GM23338 (cell line): ENCODE results near the gene CSNK1G1. TPM values are rescaled to one million over a fixed set of nuclear protein-coding genes. Genes with fewer than 3 reads are reported as not detected.

Source experiments
- ATAC-seq: fragments of 200-7000 bp; cut with Tn5 transposase; 3 replicates; pipeline ENCODE4 v1.9.1; 2020
- DNase-seq: peaks from one replicate; pipeline ENCODE4 v3.0.0-alpha.2; 2015; ENCODE audit warnings: low spot score
- H2AFZ ChIP-seq: fragments of 200-600 bp; sonication (generic); 2 replicates; pipeline ENCODE4 v1.8.0; 2016; ENCODE audit warnings: antibody characterized with exemption, mild to moderate bottlenecking, moderate library complexity
- H3F3A ChIP-seq: fragments of 200-600 bp; sonication (generic); replicated peaks from 2 replicates; pipeline ENCODE4 v1.8.0; 2017; ENCODE audit warnings: antibody characterized with exemption, mixed run types, low read depth
- H3K27ac ChIP-seq: fragments of 200-600 bp; sonication (generic); 2 replicates; pipeline ENCODE4 v1.6.1; 2016; ENCODE audit warnings: low read depth
- H3K27me3 ChIP-seq: fragments of 200-600 bp; sonication (generic); 2 replicates; pipeline ENCODE4 v1.8.0; 2016; ENCODE audit warnings: mild to moderate bottlenecking, mixed run types, moderate library complexity; ENCODE audit not compliant: insufficient read depth
- H3K36me3 ChIP-seq: fragments of 200-600 bp; sonication (generic); 2 replicates; pipeline ENCODE4 v1.8.0; 2016; ENCODE audit warnings: mild to moderate bottlenecking; ENCODE audit not compliant: insufficient read depth
- H3K4me1 ChIP-seq: fragments of 200-600 bp; sonication (generic); 2 replicates; pipeline ENCODE4 v1.8.0; 2016; ENCODE audit warnings: mild to moderate bottlenecking, moderate library complexity; ENCODE audit not compliant: insufficient read depth
- H3K4me2 ChIP-seq: fragments of 200-600 bp; sonication (generic); 2 replicates; pipeline ENCODE4 v1.7.1; 2017; ENCODE audit warnings: mixed run types
- H3K4me3 ChIP-seq: fragments of 200-600 bp; sonication (generic); 2 replicates; pipeline ENCODE4 v1.6.1; 2016; ENCODE audit warnings: mixed run types
- H3K79me2 ChIP-seq: fragments of 200-600 bp; sonication (generic); replicated peaks from 2 replicates; pipeline ENCODE4 v1.8.0; 2017; ENCODE audit warnings: mild to moderate bottlenecking; ENCODE audit not compliant: insufficient read depth
- H3K9me2 ChIP-seq: fragments of 200-600 bp; sonication (generic); 2 replicates; pipeline ENCODE4 v1.8.0; 2017; ENCODE audit not compliant: insufficient read depth
- H4K20me1 ChIP-seq: fragments of 200-600 bp; sonication (generic); replicated peaks from 2 replicates; pipeline ENCODE4 v1.8.0; 2017; ENCODE audit warnings: mild to moderate bottlenecking; ENCODE audit not compliant: insufficient read depth
- H3K27ac Mint-ChIP-seq: 2 replicates; pipeline ENCODE4 v1.8.0; 2020; ENCODE audit warnings: inconsistent platforms, mild to moderate bottlenecking, moderate library complexity, mixed read lengths
- H3K27me3 Mint-ChIP-seq: 3 replicates; pipeline ENCODE4 v1.8.0; 2022; ENCODE audit warnings: low read depth, mild to moderate bottlenecking, moderate library complexity, mixed read lengths, inconsistent platforms; ENCODE audit not compliant: insufficient read depth, poor library complexity
- H3K36me3 Mint-ChIP-seq: 3 replicates; pipeline ENCODE4 v1.8.0; 2021; ENCODE audit warnings: low read depth, mild to moderate bottlenecking, inconsistent platforms, moderate library complexity, mixed read lengths
- H3K4me1 Mint-ChIP-seq: 3 replicates; pipeline ENCODE4 v1.8.0; 2020; ENCODE audit warnings: mild to moderate bottlenecking, inconsistent platforms, mixed read lengths
- H3K4me3 Mint-ChIP-seq: 3 replicates; pipeline ENCODE4 v1.8.0; 2021; ENCODE audit warnings: moderate library complexity, mild to moderate bottlenecking, inconsistent platforms, mixed read lengths
- H3K9me3 Mint-ChIP-seq: 3 replicates; pipeline ENCODE4 v1.8.0; 2020; ENCODE audit warnings: moderate library complexity, mild to moderate bottlenecking, inconsistent platforms, mixed read lengths
- ETS1 ChIP-seq: IDR thresholded peaks from 2 replicates; pipeline ENCODE4 v1.6.1; 2016; ENCODE audit warnings: antibody characterized with exemption
- EZH2phosphoT487 ChIP-seq: fragments of 200-600 bp; sonication (generic); IDR thresholded peaks from one replicate; pipeline ENCODE4 v1.8.1; 2018; ENCODE audit warnings: antibody characterized with exemption; ENCODE audit not compliant: unreplicated experiment
- JUNB ChIP-seq: IDR thresholded peaks from one replicate; pipeline ENCODE4 v1.6.1; 2016; ENCODE audit warnings: antibody characterized with exemption; ENCODE audit not compliant: unreplicated experiment
- NANOG ChIP-seq: IDR thresholded peaks from 2 replicates; pipeline ENCODE4 v1.6.1; 2016; ENCODE audit warnings: antibody characterized with exemption, borderline replicate concordance
- POLR2AphosphoS5 ChIP-seq: IDR thresholded peaks from 2 replicates; pipeline ENCODE4 v1.6.1; 2016; ENCODE audit warnings: antibody characterized with exemption, low read depth
- REST ChIP-seq: IDR thresholded peaks from one replicate; pipeline ENCODE4 v1.6.1; 2018; ENCODE audit warnings: antibody characterized with exemption; ENCODE audit not compliant: unreplicated experiment
- STAT1 ChIP-seq: IDR thresholded peaks from one replicate; pipeline ENCODE4 v1.6.1; 2016; ENCODE audit warnings: antibody characterized with exemption; ENCODE audit not compliant: unreplicated experiment
- ZNF114 ChIP-seq: fragments of 250-450 bp; sonication (Bioruptor Pico); IDR thresholded peaks from 2 replicates; pipeline ENCODE4 v1.5.0; 2020; ENCODE audit warnings: mild to moderate bottlenecking, moderate library complexity
- ZNF331 ChIP-seq: fragments of 250-450 bp; sonication (Bioruptor Pico); IDR thresholded peaks from 2 replicates; pipeline ENCODE4 v1.5.0; 2020; ENCODE audit warnings: low read depth, mild to moderate bottlenecking, moderate library complexity
- ZNF462 ChIP-seq: fragments of 250-450 bp; sonication (Bioruptor Pico); IDR thresholded peaks from 2 replicates; pipeline ENCODE4 v1.5.0; 2020; ENCODE audit warnings: mild to moderate bottlenecking, moderate library complexity
- polyA plus RNA-seq: library from polyadenylated mRNA; unstranded; fragments of >200 nt; fragmentation: Nextera tagmentation; extraction: Ambion mirVana; gene quantifications from 2 replicates; pipeline ENCODE4 v1.2.1, GENCODE V29; 2016
- total RNA-seq: library from RNA; depleted of rRNA; stranded (reverse); fragments of >200 nt; shearing (Covaris generic); gene quantifications from 2 replicates; pipeline ENCODE4 v1.2.3, GENCODE V29; 2014
- TF ChIP-seq, protein P1 (sequence below), 2 experiments: fragments of 200-600 bp in 1 of 2; sonication (generic) in 1 of 2; conservative IDR thresholded peaks; 2 replicates each; pipeline versions ENCODE4 v1.5.1 to v1.6.1; 2016 to 2017; ENCODE audit warnings: antibody characterized with exemption in 2 of 2, low read depth in 2 of 2, mild to moderate bottlenecking in 2 of 2, moderate library complexity in 1 of 2

The CSNK1G1 gene
- total and polyA plus RNA-seq, 2 experiments from 2014 or later = 9.3 to 13.4 TPM

- no peak for TF ChIP-seq NANOG
- no peak for TF ChIP-seq POLR2AphosphoS5
- TF ChIP-seq ZNF462 = no peak
- no peak for TF ChIP-seq STAT1
- TF ChIP-seq ETS1 = no peak
- no peak for TF ChIP-seq EZH2phosphoT487
- no peak for TF ChIP-seq REST
- no peak for TF ChIP-seq ZNF114 (CRISPR knock-in tag)
- no peak for TF ChIP-seq ZNF331
- TF ChIP-seq JUNB = no peak
- TF ChIP-seq, protein P1, sequence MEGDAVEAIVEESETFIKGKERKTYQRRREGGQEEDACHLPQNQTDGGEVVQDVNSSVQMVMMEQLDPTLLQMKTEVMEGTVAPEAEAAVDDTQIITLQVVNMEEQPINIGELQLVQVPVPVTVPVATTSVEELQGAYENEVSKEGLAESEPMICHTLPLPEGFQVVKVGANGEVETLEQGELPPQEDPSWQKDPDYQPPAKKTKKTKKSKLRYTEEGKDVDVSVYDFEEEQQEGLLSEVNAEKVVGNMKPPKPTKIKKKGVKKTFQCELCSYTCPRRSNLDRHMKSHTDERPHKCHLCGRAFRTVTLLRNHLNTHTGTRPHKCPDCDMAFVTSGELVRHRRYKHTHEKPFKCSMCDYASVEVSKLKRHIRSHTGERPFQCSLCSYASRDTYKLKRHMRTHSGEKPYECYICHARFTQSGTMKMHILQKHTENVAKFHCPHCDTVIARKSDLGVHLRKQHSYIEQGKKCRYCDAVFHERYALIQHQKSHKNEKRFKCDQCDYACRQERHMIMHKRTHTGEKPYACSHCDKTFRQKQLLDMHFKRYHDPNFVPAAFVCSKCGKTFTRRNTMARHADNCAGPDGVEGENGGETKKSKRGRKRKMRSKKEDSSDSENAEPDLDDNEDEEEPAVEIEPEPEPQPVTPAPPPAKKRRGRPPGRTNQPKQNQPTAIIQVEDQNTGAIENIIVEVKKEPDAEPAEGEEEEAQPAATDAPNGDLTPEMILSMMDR (conservative IDR thresholded peaks at IDR 0.05; ENCODE audit: low read depth in 2 of 2) = no peak
- Histone ChIP-seq H3K79me2 (no peaks in the 10 kb centered on the region), H3F3A (no peaks in the 10 kb centered on the region), H3K27ac (no peak overlapping the region), H3K36me3 (0 out of 2 replicates have a peak, but pooled peaks cover 6% of the 10 kb centered on the region), H3K4me2 (no peak overlapping the region), H3K9me2 (no peaks in the 10 kb centered on the region), H4K20me1 (no peaks in the 10 kb centered on the region), H3K4me3 (no peak overlapping the region), H2AFZ (no peak overlapping the region), H3K27me3 (no peaks in the 10 kb centered on the region), H3K4me1 (no peaks in the 10 kb centered on the region)
- Mint-ChIP-seq H3K4me1 (no peaks in the 10 kb centered on the region), H3K4me3 (no peak overlapping the region), H3K36me3 (peaks cover 4% of the 10 kb centered on the region; the same call in 1 of the 3 replicates), H3K27me3 (peaks cover 4% of the 10 kb centered on the region), H3K27ac (no peak overlapping the region), H3K9me3 (no peaks in the 10 kb centered on the region)
- no peak for DNase-seq
- no peak for ATAC-seq
These were observed 150.8 kb downstream of the CSNK1G1 start for GRCh38 chr15:64205202-64205601.
